A549 (cell line): ENCODE measurements around the gene KRTAP12-2.
"Not testable (repeated sequence)": the region's sequence is repeated elsewhere in the genome, so short reads cannot be mapped to it uniquely, and the experiment has no call there.

ENCODE experiments used
- ATOH8 ChIP-seq: fragments of 250-450 bp; sonication (Bioruptor Pico); IDR thresholded peaks from 2 replicates; pipeline ENCODE4 v1.5.0; 2020; ENCODE audit warnings: low read depth, mild to moderate bottlenecking, moderate library complexity
- CEBPB ChIP-seq, 2 experiments: fragments of >200 bp in 1 of 2; sonication (Bioruptor Twin) in 1 of 2; formaldehyde crosslinking in 1 of 2; IDR thresholded peaks; 2 replicates each; pipeline ENCODE4 v1.6.1; 2012 to 2016
- CTCF ChIP-seq: fragments of >200 bp; sonication (Bioruptor Twin); formaldehyde crosslinking; IDR thresholded peaks from 3 replicates; pipeline ENCODE4 v1.5.1; 2016
- ESRRA ChIP-seq: fragments of 150-350 bp; IDR thresholded peaks from 2 replicates; pipeline ENCODE4 v1.6.1; 2014; ENCODE audit warnings: mild to moderate bottlenecking, low read length, borderline replicate concordance
- SREBF2 ChIP-seq: fragments of 450-650 bp; IDR thresholded peaks from 2 replicates; pipeline ENCODE4 v1.6.1; 2014; ENCODE audit warnings: mild to moderate bottlenecking, moderate library complexity

DNA sequence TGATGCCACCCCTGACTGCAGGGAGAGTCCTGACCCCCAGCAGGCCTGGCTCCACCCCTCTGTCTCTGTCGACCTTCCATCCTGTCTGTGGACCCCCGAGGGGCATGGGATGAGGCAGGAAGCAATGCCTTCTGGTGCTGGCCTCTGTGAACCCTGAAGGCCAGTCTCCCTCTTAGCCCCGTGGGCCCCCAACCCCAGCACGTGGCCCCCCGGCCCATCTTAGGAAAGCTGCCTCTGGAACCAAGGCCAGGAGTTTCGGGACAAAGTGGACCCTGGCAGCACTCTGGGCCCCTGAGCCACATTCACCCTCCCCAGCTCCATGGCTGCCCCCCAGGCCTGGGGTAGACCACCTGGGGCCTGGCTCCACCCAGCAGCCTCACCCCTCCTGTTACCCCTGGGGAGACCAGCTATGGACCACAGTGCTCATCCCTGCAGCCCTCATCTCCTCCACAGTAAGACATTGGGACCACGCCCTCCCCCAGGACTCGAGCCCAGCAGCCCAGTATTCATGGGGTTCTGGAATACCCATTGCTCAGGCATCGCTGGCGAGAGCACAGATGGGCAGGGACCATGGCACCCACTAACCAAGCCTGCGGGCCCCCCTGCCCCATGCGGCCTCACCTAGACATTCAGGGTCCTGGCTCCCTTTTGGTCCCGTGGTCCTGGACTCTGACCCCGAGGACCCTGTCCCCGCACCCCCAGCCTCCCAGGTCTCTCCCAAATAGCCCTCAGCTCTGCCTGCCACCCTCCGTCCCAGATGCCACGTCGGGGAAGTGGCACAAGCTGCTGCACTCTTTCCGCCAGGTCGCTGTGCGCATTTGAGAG is 28.0 kb downstream of the KRTAP12-2 start:
- TF ChIP-seq ATOH8 (CRISPR knock-in tag); CEBPB (IDR thresholded peaks at IDR 0.05); ESRRA; SREBF2; CTCF: not testable (repeated sequence)
